T-helper 2 cell treated with Interferon-gamma antibody and Interleukin-4, amounts not matched to agents 5 μg/mL and 100 μg/mL, for 36 hours (primary cell): ENCODE measurements around the gene ANO10.
"Not testable (repeated sequence)": the region's sequence is repeated elsewhere in the genome, so short reads cannot be mapped to it uniquely, and the experiment has no call there.

ENCODE experiments used
- DNase-seq: peaks from one replicate; pipeline ENCODE4 v3.0.0; 2021; ENCODE audit warnings: low spot score
- H3K27ac Mint-ChIP-seq: one replicate; pipeline ENCODE4 v1.8.0; 2021; ENCODE audit warnings: mild to moderate bottlenecking, mixed read lengths
- H3K27me3 Mint-ChIP-seq: one replicate; pipeline ENCODE4 v1.8.0; 2021; ENCODE audit warnings: low read depth, mixed read lengths
- H3K36me3 Mint-ChIP-seq: one replicate; pipeline ENCODE4 v1.8.0; 2021; ENCODE audit warnings: low read depth, mixed read lengths
- H3K4me1 Mint-ChIP-seq: one replicate; pipeline ENCODE4 v1.8.0; 2021; ENCODE audit warnings: low read depth, mixed read lengths
- H3K4me3 Mint-ChIP-seq: one replicate; pipeline ENCODE4 v1.8.0; 2022; ENCODE audit warnings: mild to moderate bottlenecking, moderate library complexity, mixed read lengths
- H3K9me3 Mint-ChIP-seq: one replicate; pipeline ENCODE4 v1.8.0; 2021; ENCODE audit warnings: mixed read lengths

The ANO10 gene

GRCh38 chr3:43531835-43532234, 90.0 kb downstream of the ANO10 start:
- no peak for DNase-seq
- H3K27me3 Mint-ChIP-seq: peaks cover 11% of the 10 kb centered on the region
- no peak overlapping the region for H3K4me3 Mint-ChIP-seq
- no peak overlapping the region for H3K27ac Mint-ChIP-seq
- H3K4me1 Mint-ChIP-seq: no peaks in the 10 kb centered on the region
- peaks cover 9% of the 10 kb centered on the region for H3K9me3 Mint-ChIP-seq
- H3K36me3 Mint-ChIP-seq: no peaks in the 10 kb centered on the region

- DNase-seq: no peak
- peaks cover 9% of the 10 kb centered on the region for H3K9me3 Mint-ChIP-seq
- no peak overlapping the region for H3K27ac Mint-ChIP-seq
- H3K4me1 Mint-ChIP-seq: no peaks in the 10 kb centered on the region
- H3K27me3 Mint-ChIP-seq: peaks cover 11% of the 10 kb centered on the region
- no peaks in the 10 kb centered on the region for H3K36me3 Mint-ChIP-seq
- H3K4me3 Mint-ChIP-seq: no peak overlapping the region
Observed at GRCh38 chr3:43528498-43529099, 93.2 kb downstream of the ANO10 start.

- H3K4me1 Mint-ChIP-seq: no peaks in the 10 kb centered on the region
- no peak overlapping the region for H3K27ac Mint-ChIP-seq
- H3K36me3 Mint-ChIP-seq: no peaks in the 10 kb centered on the region
- no peak for DNase-seq
- H3K27me3 Mint-ChIP-seq: peaks cover 11% of the 10 kb centered on the region
- H3K4me3 Mint-ChIP-seq: no peak overlapping the region
- H3K9me3 Mint-ChIP-seq: peaks cover 9% of the 10 kb centered on the region
Observed at GRCh38 chr3:43526956-43527355, 94.9 kb downstream of the ANO10 start.

- H3K27me3 Mint-ChIP-seq: peaks cover 8% of the 10 kb centered on the region
- H3K4me3 Mint-ChIP-seq: no peak overlapping the region
- H3K36me3 Mint-ChIP-seq: no peaks in the 10 kb centered on the region
- no peaks in the 10 kb centered on the region for H3K4me1 Mint-ChIP-seq
- no peak overlapping the region for H3K27ac Mint-ChIP-seq
- peaks cover 9% of the 10 kb centered on the region for H3K9me3 Mint-ChIP-seq
- DNase-seq: no peak
Observed at GRCh38 chr3:43525941-43526607, 95.7 kb downstream of the ANO10 start.

GRCh38 chr3:43525386-43525785, 96.4 kb downstream of the ANO10 start:
- H3K4me1 Mint-ChIP-seq: no peaks in the 10 kb centered on the region
- H3K27ac Mint-ChIP-seq: no peak overlapping the region
- peaks cover 8% of the 10 kb centered on the region for H3K27me3 Mint-ChIP-seq
- H3K4me3 Mint-ChIP-seq: no peak overlapping the region
- DNase-seq: no peak
- peaks cover 9% of the 10 kb centered on the region for H3K9me3 Mint-ChIP-seq
- H3K36me3 Mint-ChIP-seq: no peaks in the 10 kb centered on the region

GRCh38 chr3:43523454-43524053, 98.3 kb downstream of the ANO10 start:
- Mint-ChIP-seq H3K36me3 (no peaks in the 10 kb centered on the region), H3K27me3 (peaks cover 5% of the 10 kb centered on the region), H3K9me3 (peaks cover 25% of the 10 kb centered on the region), H3K27ac (no peak overlapping the region), H3K4me3 (no peak overlapping the region), H3K4me1 (no peaks in the 10 kb centered on the region)
- peak; percentile 23 for DNase-seq

GRCh38 chr3:43522727-43523362, 99.0 kb downstream of the ANO10 start:
- H3K9me3 Mint-ChIP-seq: peaks cover 26% of the 10 kb centered on the region
- H3K4me1 Mint-ChIP-seq: no peaks in the 10 kb centered on the region
- no peak overlapping the region for H3K4me3 Mint-ChIP-seq
- peaks cover 2% of the 10 kb centered on the region for H3K27me3 Mint-ChIP-seq
- H3K27ac Mint-ChIP-seq: no peak overlapping the region
- H3K36me3 Mint-ChIP-seq: no peaks in the 10 kb centered on the region
- DNase-seq: no peak

- no peak for DNase-seq
- Mint-ChIP-seq H3K4me1 (no peaks in the 10 kb centered on the region), H3K27me3 (no peaks in the 10 kb centered on the region), H3K27ac (no peak overlapping the region), H3K9me3 (peaks cover 24% of the 10 kb centered on the region), H3K36me3 (no peaks in the 10 kb centered on the region), H3K4me3 (no peak overlapping the region)
Observed at GRCh38 chr3:43521941-43522340, 99.9 kb downstream of the ANO10 start.

- H3K4me3 Mint-ChIP-seq, H3K27ac Mint-ChIP-seq, H3K4me1 Mint-ChIP-seq, DNase-seq, H3K27me3 Mint-ChIP-seq, H3K36me3 Mint-ChIP-seq: not testable (repeated sequence)
- peaks cover 24% of the 10 kb centered on the region for H3K9me3 Mint-ChIP-seq
Observed at GRCh38 chr3:43518515-43518914, 103.3 kb downstream of the ANO10 start.

GRCh38 chr3:43515970-43516635, 105.7 kb downstream of the ANO10 start:
- peaks cover 11% of the 10 kb centered on the region for H3K27me3 Mint-ChIP-seq
- peaks cover 2% of the 10 kb centered on the region for H3K36me3 Mint-ChIP-seq
- peaks cover 24% of the 10 kb centered on the region for H3K9me3 Mint-ChIP-seq
- no peak overlapping the region for H3K4me3 Mint-ChIP-seq
- no peak overlapping the region for H3K27ac Mint-ChIP-seq
- DNase-seq: no peak
- peaks cover 5% of the 10 kb centered on the region for H3K4me1 Mint-ChIP-seq

GRCh38 chr3:43515208-43515917, 106.4 kb downstream of the ANO10 start:
- Mint-ChIP-seq H3K4me3 (no peak overlapping the region), H3K27ac (no peak overlapping the region), H3K36me3 (peaks cover 2% of the 10 kb centered on the region), H3K4me1 (peaks cover 5% of the 10 kb centered on the region), H3K9me3 (peaks cover 24% of the 10 kb centered on the region), H3K27me3 (peaks cover 11% of the 10 kb centered on the region)
- DNase-seq: no peak

- Mint-ChIP-seq H3K9me3 (peaks cover 2% of the 10 kb centered on the region), H3K4me3 (no peak overlapping the region)
Observed at GRCh38 chr3:43512754-43513404, 108.9 kb downstream of the ANO10 start.

GRCh38 chr3:43506644-43507043, 115.2 kb downstream of the ANO10 start:
- Mint-ChIP-seq H3K4me3 (no peak overlapping the region), H3K27ac (no peak overlapping the region), H3K9me3 (no peaks in the 10 kb centered on the region), H3K27me3 (peaks cover 14% of the 10 kb centered on the region), H3K36me3 (no peaks in the 10 kb centered on the region), H3K4me1 (no peaks in the 10 kb centered on the region)
- no peak for DNase-seq

More at GRCh38 chr3:43512754-43513404, 108.9 kb downstream of the ANO10 start:
- Mint-ChIP-seq H3K27ac (no peak overlapping the region), H3K4me1 (peaks cover 5% of the 10 kb centered on the region), H3K36me3 (peaks cover 2% of the 10 kb centered on the region), H3K27me3 (peaks cover 14% of the 10 kb centered on the region)
- no peak for DNase-seq
